Ascending aorta (tissue), 2 donors: Measurements from ENCODE around the gene NUAK1. TPM values are rescaled to one million over a fixed set of nuclear protein-coding genes. Genes with fewer than 3 reads are reported as not detected.

Experiments used
- DNase-seq, 2 donors: peaks; one replicate each; pipeline ENCODE4 v3.0.0-alpha.2; 2019; ENCODE audit warnings: low spot score in 2 of 2
- H3K27ac ChIP-seq, 2 donors: fragments of 200-600 bp; sonication (generic); one replicate each; pipeline ENCODE4 v1.5.1; 2016 to 2017; ENCODE audit warnings: mild to moderate bottlenecking in 1 of 2
- H3K27me3 ChIP-seq: fragments of 200-600 bp; sonication (generic); one replicate; pipeline ENCODE4 v1.5.1; 2017
- H3K36me3 ChIP-seq, 2 donors: fragments of 200-600 bp; sonication (generic); one replicate each; pipeline ENCODE4 v1.5.1; 2016
- H3K4me1 ChIP-seq, 2 donors: fragments of 200-600 bp; sonication (generic); one replicate each; pipeline ENCODE4 v1.5.1; 2016 to 2017; ENCODE audit warnings: mild to moderate bottlenecking in 1 of 2
- H3K4me3 ChIP-seq, 2 donors: fragments of 200-600 bp; sonication (generic); one replicate each; pipeline ENCODE4 v1.5.1; 2016 to 2017; ENCODE audit warnings: mild to moderate bottlenecking in 1 of 2
- H3K9me3 ChIP-seq, 2 donors: fragments of 200-600 bp; sonication (generic); one replicate each; pipeline ENCODE4 v1.5.1; 2016
- CTCF ChIP-seq, 3 experiments: fragments of 200-600 bp in 2 of 3; fragments of 450-650 bp in 1 of 3; sonication (generic) in 2 of 3; IDR thresholded peaks; one replicate each; pipeline ENCODE4 v1.5.1; 2016 to 2019; ENCODE audit warnings: antibody characterized with exemption in 3 of 3, mild to moderate bottlenecking in 1 of 3, moderate library complexity in 1 of 3
- intact Hi-C: fragments of 100-400 bp; cut with DNase I; formaldehyde crosslinking; loops from one replicate; pipeline ENCODE4 v1.15.1; 2023
- total RNA-seq: library from RNA; depleted of rRNA; stranded (reverse); fragments of >200 nt; gene quantifications from one replicate; pipeline ENCODE4 v1.1.0, GENCODE V29; 2016

Gene NUAK1
- total RNA-seq, 1 donor from 2014 or later: 29.7 TPM

- Histone ChIP-seq H3K27me3 (no peaks in the 10 kb centered on the region), H3K27ac (peak overlapping the region; percentile 91), H3K4me3 (no peak overlapping the region), H3K4me1 (peaks cover 20 to 72% of the 10 kb centered on the region in 2 donors), H3K9me3 (no peaks in the 10 kb centered on the region), H3K36me3 (no peaks in the 10 kb centered on the region)
- no peak for TF ChIP-seq CTCF (IDR thresholded peaks at IDR 0.05)
- DNase-seq: no peak
- intact Hi-C loops: loop anchor here (2.0 kb wide), 2 partner anchors 15 to 27 kb away; no protein-coding TSS in a partner anchor
Measured at GRCh38 chr12:106107566-106107965, 31.2 kb downstream of the NUAK1 start.

GRCh38 chr12:106106892-106107291 is 31.9 kb downstream of the NUAK1 start:
- no peak overlapping the region for H3K4me3 ChIP-seq
- intact Hi-C loops: loop anchor here (2.0 kb wide), 2 partner anchors 16 to 28 kb away; no protein-coding TSS in a partner anchor
- TF ChIP-seq CTCF (IDR thresholded peaks at IDR 0.05): no peak
- no peak for DNase-seq
- no peaks in the 10 kb centered on the region for H3K27me3 ChIP-seq
- H3K4me1 ChIP-seq: peaks cover 16 to 71% of the 10 kb centered on the region in 2 donors
- peaks cover 0 to 4% of the 10 kb centered on the region in 2 donors for H3K36me3 ChIP-seq
- H3K9me3 ChIP-seq: no peaks in the 10 kb centered on the region
- H3K27ac ChIP-seq: peak overlapping the region; percentile 91

GRCh38 chr12:106106061-106106566 is 32.6 kb downstream of the NUAK1 start:
- TF ChIP-seq CTCF (IDR thresholded peaks at IDR 0.05): no peak
- Histone ChIP-seq H3K36me3 (peaks cover 0 to 7% of the 10 kb centered on the region in 2 donors), H3K9me3 (no peaks in the 10 kb centered on the region), H3K4me3 (no peak overlapping the region), H3K4me1 (peaks cover 16 to 68% of the 10 kb centered on the region in 2 donors), H3K27me3 (no peaks in the 10 kb centered on the region), H3K27ac (peak overlapping the region; percentile 91)
- intact Hi-C loops: loop anchor here (2.0 kb wide), 2 partner anchors 17 to 29 kb away; no protein-coding TSS in a partner anchor
- no peak for DNase-seq

- peak in 1 of 2 donors; percentile 31 for DNase-seq
- no peak overlapping the region for H3K4me3 ChIP-seq
- H3K9me3 ChIP-seq: no peaks in the 10 kb centered on the region
- H3K27me3 ChIP-seq: no peaks in the 10 kb centered on the region
- peaks cover 0 to 15% of the 10 kb centered on the region in 2 donors for H3K36me3 ChIP-seq
- peak overlapping the region; percentile 91 for H3K27ac ChIP-seq
- H3K4me1 ChIP-seq: peaks cover 0 to 37% of the 10 kb centered on the region in 2 donors
- intact Hi-C loops: no loop called here
- no peak for TF ChIP-seq CTCF (IDR thresholded peaks at IDR 0.05)
Measured at GRCh38 chr12:106101803-106102202, 37.0 kb downstream of the NUAK1 start.

GRCh38 chr12:106098691-106099200 is 40.0 kb downstream of the NUAK1 start:
- Histone ChIP-seq H3K27me3 (no peaks in the 10 kb centered on the region), H3K4me1 (peaks cover 4 to 42% of the 10 kb centered on the region in 2 donors), H3K27ac (peak overlapping the region; percentile 1 to 7), H3K4me3 (no peak overlapping the region), H3K36me3 (peaks cover 0 to 15% of the 10 kb centered on the region in 2 donors), H3K9me3 (no peaks in the 10 kb centered on the region)
- intact Hi-C loops: no loop called here
- TF ChIP-seq CTCF (IDR thresholded peaks at IDR 0.05): no peak
- no peak for DNase-seq
